Activated T-helper 1 cell treated with Interleukin-2 at 50 U/mL for 16 hours (primary cell): ENCODE data around the gene MAPKAPK2.
"Not testable (repeated sequence)": the region's sequence is repeated elsewhere in the genome, so short reads cannot be mapped to it uniquely, and the experiment has no call there.

ENCODE experiments used
- DNase-seq: peaks from one replicate; pipeline ENCODE4 v3.0.0-alpha.2; 2020; ENCODE audit warnings: low read depth

Gene MAPKAPK2

GRCh38 chr1:206684478-206685333 lies at the start of gene MAPKAPK2:
MAPKAPK2 (plus strand) TSS chr1:206684905; CDS start chr1:206685230, 325 bp downstream.
- DNase-seq = peak; percentile 67

- DNase-seq = peak; percentile 86
These were observed 49.4 kb upstream of the MAPKAPK2 start, which contains the start of gene DYRK3 for GRCh38 chr1:206635080-206635977. DYRK3 (plus strand) TSS chr1:206635536; CDS start chr1:206635704, 168 bp downstream.

GRCh38 chr1:206635978-206636345 lies 48.7 kb upstream of the MAPKAPK2 start:
- no peak for DNase-seq

GRCh38 chr1:206636671-206637070 lies 48.0 kb upstream of the MAPKAPK2 start:
- DNase-seq = no peak

- no peak for DNase-seq
These were observed 47.1 kb upstream of the MAPKAPK2 start for GRCh38 chr1:206637605-206638004.

GRCh38 chr1:206642074-206642473 lies 42.6 kb upstream of the MAPKAPK2 start:
- DNase-seq = not testable (repeated sequence)

- DNase-seq = no peak
These were observed 41.5 kb upstream of the MAPKAPK2 start for GRCh38 chr1:206643118-206643698.

- no peak for DNase-seq
These were observed 38.2 kb upstream of the MAPKAPK2 start for GRCh38 chr1:206646504-206646903.

- no peak for DNase-seq
These were observed 37.5 kb upstream of the MAPKAPK2 start for GRCh38 chr1:206647224-206647623.

GRCh38 chr1:206649261-206649921 lies 35.3 kb upstream of the MAPKAPK2 start:
- DNase-seq = no peak

GRCh38 chr1:206651014-206651413 lies 33.7 kb upstream of the MAPKAPK2 start:
- DNase-seq = no peak

GRCh38 chr1:206651958-206652890 lies 32.5 kb upstream of the MAPKAPK2 start:
- no peak for DNase-seq

- no peak for DNase-seq
These were observed 30.8 kb upstream of the MAPKAPK2 start for GRCh38 chr1:206653715-206654459.

- DNase-seq = no peak
These were observed 29.9 kb upstream of the MAPKAPK2 start for GRCh38 chr1:206654828-206655227.

GRCh38 chr1:206655471-206655882 lies 29.2 kb upstream of the MAPKAPK2 start:
- DNase-seq = no peak

GRCh38 chr1:206656936-206657335 lies 27.8 kb upstream of the MAPKAPK2 start:
- DNase-seq = no peak

- DNase-seq = no peak
These were observed 27.0 kb upstream of the MAPKAPK2 start for GRCh38 chr1:206657751-206658150.

GRCh38 chr1:206658264-206658980 lies 26.3 kb upstream of the MAPKAPK2 start:
- no peak for DNase-seq

- no peak for DNase-seq
These were observed 25.8 kb upstream of the MAPKAPK2 start for GRCh38 chr1:206658981-206659273.

- no peak for DNase-seq
These were observed 24.6 kb upstream of the MAPKAPK2 start for GRCh38 chr1:206660136-206660535.
